ENCODE data around the gene SLC25A21.

The SLC25A21 gene

GRCh38 chr14:36979863-36980262 lies 192.5 kb downstream of the SLC25A21 start:
- no peak for DNase-seq

GRCh38 chr14:36976571-36977023 lies 195.8 kb downstream of the SLC25A21 start:
- peak; percentile 47 for DNase-seq

- no peak for DNase-seq
These were observed 196.6 kb downstream of the SLC25A21 start for GRCh38 chr14:36975834-36976233.

GRCh38 chr14:36974985-36975384 lies 197.4 kb downstream of the SLC25A21 start:
- no peak for DNase-seq

DNA sequence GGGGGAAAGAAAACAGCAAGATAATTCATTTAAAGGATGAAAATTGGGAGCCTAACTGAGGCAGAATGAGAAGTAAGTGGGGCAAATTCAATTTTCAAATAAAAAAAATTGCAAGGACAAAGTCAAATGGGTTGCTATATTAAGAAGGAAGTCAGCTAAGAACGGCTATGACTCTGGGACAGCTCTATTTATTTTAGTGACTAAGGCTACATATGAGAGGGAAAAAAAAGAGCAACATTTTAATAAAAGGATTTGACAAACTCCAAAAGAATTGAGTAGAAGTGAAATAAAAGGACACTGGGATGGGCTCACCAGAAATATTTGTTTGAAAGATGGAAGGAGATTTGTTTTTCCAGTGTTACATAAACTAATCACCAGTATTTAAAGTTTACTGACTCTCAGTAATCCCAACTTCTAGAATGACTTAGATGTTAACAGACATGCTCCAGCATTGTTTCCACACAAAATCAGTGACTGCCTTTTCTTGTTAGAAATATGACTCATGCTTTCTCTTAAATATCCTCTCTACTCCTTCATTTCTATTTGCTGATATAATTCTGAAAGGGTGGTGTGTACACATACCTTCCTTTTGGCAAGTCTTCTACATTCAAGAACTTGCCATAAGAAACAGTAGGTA lies 198.5 kb downstream of the SLC25A21 start:
- DNase-seq = peak; percentile 65

- DNase-seq = no peak
These were observed 201.0 kb downstream of the SLC25A21 start for GRCh38 chr14:36971263-36971855.

DNA sequence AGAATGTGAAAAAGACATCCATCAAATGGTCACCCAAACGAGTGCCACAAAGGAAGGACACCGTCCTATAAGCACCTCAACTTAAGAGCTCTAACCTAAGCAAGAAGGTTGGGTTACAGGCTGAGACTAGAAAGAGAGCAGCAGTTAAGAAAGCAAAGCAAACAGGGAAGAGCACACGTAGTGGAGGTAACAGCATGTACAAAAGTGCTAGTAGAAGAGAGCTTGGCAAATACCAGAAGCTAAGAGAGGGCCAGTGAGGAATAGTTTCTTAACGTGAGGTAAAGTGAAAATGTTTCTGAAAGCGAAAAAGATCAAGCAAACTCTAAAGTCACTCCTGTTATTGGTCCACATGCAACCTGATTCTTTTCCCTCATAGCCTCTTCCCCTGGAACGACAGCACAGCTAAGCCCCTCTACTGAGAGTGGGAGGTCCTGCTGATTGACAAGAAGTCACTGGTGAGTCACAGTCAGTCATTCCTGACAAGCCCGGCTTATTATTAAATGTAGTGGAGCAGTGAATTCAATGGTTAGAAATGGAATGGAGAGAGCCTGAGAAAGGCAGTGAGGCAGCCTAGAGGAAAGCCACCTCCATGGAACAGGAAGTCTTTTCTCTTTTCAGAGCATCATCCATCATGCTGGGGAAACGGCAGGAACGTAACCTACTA lies 204.4 kb downstream of the SLC25A21 start:
- DNase-seq = no peak

GRCh38 chr14:36955967-36956366 lies 216.4 kb downstream of the SLC25A21 start:
- DNase-seq = no peak

- DNase-seq = peak; percentile 38
These were observed 217.0 kb downstream of the SLC25A21 start for GRCh38 chr14:36955376-36955775.

- peak; percentile 75 for DNase-seq
These were observed 219.7 kb downstream of the SLC25A21 start for GRCh38 chr14:36952689-36953088.

GRCh38 chr14:36951380-36951911 lies 221.0 kb downstream of the SLC25A21 start:
- DNase-seq = no peak

GRCh38 chr14:36950812-36951211 lies 221.6 kb downstream of the SLC25A21 start:
- no peak for DNase-seq

- no peak for DNase-seq
These were observed 223.0 kb downstream of the SLC25A21 start for GRCh38 chr14:36949371-36949770.

- no peak for DNase-seq
These were observed 224.1 kb downstream of the SLC25A21 start for GRCh38 chr14:36948157-36948859.

GRCh38 chr14:36947362-36947761 lies 225.0 kb downstream of the SLC25A21 start:
- no peak for DNase-seq

DNA sequence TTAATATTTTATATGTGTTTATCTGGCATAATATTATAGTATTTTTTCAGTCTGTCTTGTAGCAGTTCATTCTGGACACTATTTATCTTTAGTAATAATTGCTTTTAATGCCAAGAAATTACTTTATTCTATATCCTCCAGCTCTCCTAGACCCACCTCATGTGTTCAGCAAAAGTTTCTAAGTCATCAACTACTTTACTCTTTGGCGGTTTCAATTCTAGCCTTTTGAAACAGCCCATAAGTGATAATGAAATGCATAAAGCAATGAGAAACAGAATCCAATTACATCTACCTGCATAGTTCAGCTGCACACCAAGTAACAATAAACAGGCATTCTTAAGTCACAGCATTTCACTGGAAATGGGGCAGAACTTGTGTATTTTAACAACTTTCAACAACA lies 225.5 kb downstream of the SLC25A21 start:
- no peak for DNase-seq

DNA sequence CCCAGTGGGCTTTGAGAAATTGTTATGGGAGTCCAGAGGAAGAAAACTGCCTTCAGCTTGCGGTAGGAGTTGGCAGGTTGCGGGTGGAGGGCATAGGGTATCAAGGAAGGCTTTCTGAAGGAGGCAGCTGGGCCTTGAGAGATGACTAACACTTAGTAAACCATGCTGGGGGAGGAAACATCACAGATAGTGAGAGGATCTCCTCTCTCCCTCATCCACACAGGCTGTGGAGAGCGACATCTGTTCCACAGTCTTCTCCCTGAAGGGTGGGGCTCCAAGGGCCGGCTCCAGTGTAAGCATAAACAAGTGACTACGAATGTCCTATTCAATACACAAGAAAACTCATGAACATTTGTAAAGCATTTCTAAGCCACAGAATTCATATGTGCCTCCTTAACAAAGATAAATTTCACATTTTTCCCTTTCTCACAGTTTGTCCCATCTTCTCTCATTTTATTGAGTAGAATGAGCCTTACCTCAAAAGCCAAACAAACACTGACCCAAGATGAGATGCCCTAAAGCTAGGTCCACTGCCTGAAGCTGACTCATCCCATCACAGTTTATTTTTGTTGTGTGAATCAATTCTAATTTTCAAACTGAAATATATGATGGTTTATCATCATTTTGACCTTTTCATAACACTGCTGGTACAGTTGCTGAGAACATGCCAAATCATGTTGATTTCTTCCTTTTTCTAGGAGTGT lies 227.9 kb downstream of the SLC25A21 start:
- DNase-seq = no peak

DNA sequence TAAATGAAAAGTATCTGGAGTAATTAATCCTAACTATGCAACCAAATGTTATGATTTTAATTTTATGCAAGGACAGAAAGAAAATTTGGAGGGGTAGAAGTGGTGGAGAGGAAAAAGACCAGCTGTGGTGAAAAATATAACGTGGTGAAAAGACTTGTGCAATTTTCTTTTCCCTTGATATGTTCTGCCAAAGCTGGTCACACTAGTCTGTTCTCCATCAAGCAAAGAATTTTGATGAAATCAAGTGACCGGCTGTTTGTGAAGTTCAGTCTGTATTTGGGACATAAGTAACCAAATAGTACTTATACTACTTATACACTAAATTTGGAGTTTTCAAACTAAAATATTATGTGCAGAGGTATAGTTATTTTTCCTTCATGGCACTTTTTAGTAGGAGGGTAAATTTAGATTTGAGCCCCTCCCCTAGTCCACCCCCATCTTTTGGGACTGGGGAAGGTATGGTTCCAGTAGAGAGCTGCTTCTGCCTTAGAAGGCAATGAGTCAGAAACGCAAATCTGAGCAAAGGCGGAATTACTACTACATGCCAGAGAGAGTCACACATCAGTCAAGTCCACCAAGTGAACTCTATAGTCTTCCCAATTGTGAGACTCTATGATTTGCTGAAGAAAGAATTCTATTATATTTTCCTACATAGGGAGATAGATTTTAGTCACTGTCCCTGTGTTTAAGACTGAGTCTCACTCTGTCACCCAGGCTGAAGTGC lies 229.7 kb downstream of the SLC25A21 start:
- DNase-seq = peak; percentile 35

- peak; percentile 51 for DNase-seq
These were observed 230.5 kb downstream of the SLC25A21 start for GRCh38 chr14:36941783-36942521.

DNA sequence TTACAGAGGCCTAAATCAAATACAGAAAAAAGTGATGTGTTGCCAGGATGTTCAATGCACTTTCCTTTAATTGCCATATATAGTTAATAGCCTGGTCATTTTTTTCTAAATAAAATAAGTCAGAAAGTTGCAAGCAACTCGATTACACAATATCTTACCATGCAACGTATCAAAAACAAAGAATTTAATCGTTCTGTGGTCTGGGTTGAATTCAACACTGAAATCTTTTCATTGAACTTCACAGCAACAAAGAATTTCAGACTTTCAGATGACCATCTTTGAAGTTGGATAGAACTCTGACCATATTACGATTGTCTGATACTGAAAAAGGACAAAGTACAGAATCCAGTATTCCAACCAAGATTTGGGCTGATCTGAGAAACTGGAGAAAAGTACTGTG lies 231.9 kb downstream of the SLC25A21 start:
- DNase-seq = no peak

DNA sequence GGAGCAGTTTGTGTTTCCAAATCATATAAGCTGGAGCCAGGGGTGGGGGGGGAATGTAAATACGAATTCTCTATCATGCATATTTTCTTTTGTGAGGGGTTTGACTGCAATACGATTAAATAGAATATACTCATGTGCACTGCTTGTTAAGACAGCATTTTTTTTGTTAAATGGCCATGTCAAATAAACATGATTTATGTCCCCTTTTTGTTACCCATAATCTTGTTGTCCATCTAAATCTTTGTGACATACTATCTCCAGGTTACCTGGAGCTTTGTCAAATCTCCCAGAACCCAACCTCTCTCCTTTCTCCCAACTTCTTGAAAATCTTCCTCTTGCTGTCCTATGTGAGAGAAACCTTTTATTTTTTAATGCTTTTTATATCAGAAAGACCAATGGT lies 233.1 kb downstream of the SLC25A21 start:
- no peak for DNase-seq
